ENCODE measurements around the gene CASP14. TPM values are rescaled to one million over a fixed set of nuclear protein-coding genes. Genes with fewer than 3 reads are reported as not detected.

Gene CASP14
- total RNA-seq, 4 donors from 2014 or later = not detected

DNA sequence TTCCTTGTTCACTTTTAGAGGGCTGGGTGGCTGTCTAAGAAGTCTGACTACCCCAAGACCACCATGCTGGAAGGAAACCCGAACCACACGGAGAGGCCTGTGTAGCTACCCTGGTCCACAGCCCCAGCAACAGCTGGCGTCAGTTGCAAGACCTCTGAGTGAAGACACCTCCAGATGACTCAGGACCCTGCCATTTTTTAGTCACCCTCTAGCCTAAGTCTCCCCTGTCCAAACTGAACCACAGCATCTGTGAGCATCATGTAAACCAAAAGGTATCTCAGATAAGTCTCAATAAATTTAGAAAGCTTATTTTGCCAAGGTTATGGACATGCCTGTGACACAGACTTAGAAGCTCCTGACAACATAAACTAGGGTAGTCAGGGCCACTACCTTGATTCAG, 55.8 kb downstream of the CASP14 start:
- intact Hi-C loops (cut with DNase I; ENCODE audit: low total_unique reads) = no loop called here

GRCh38 chr19:15107061-15108010, 58.1 kb downstream of the CASP14 start, which contains the start of gene SYDE1:
SYDE1 (plus strand) TSS chr19:15107401; CDS start chr19:15107434, 33 bp downstream.
- peak within 1 kb of the TSS; percentile 83 to 97 for H3K4me3 ChIP-seq
- H3K9me3 ChIP-seq = peaks cover 0 to 5% of the 10 kb centered on the region in 2 donors
- TF ChIP-seq, protein P1, sequence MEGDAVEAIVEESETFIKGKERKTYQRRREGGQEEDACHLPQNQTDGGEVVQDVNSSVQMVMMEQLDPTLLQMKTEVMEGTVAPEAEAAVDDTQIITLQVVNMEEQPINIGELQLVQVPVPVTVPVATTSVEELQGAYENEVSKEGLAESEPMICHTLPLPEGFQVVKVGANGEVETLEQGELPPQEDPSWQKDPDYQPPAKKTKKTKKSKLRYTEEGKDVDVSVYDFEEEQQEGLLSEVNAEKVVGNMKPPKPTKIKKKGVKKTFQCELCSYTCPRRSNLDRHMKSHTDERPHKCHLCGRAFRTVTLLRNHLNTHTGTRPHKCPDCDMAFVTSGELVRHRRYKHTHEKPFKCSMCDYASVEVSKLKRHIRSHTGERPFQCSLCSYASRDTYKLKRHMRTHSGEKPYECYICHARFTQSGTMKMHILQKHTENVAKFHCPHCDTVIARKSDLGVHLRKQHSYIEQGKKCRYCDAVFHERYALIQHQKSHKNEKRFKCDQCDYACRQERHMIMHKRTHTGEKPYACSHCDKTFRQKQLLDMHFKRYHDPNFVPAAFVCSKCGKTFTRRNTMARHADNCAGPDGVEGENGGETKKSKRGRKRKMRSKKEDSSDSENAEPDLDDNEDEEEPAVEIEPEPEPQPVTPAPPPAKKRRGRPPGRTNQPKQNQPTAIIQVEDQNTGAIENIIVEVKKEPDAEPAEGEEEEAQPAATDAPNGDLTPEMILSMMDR (IDR thresholded peaks at IDR 0.05) = no peak
- TF ChIP-seq POLR2A (IDR thresholded peaks at IDR 0.05) = peak in 1 of 2 donors; percentile 55
- intact Hi-C loops (cut with DNase I; ENCODE audit: low total_unique reads) = no loop called here
- H3K36me3 ChIP-seq = no peaks in the 10 kb centered on the region
- H3K27me3 ChIP-seq = no peaks in the 10 kb centered on the region
- peak within 1 kb of the TSS; percentile 95 to 97 for H3K27ac ChIP-seq
- peak; percentile 59 to 66 for DNase-seq
- H3K4me1 ChIP-seq = peaks cover 0 to 10% of the 10 kb centered on the region in 2 donors

More for the DNA sequence above, 55.8 kb downstream of the CASP14 start:
- peaks cover 0 to 5% of the 10 kb centered on the region in 2 donors for H3K9me3 ChIP-seq
- no peaks in the 10 kb centered on the region for H3K36me3 ChIP-seq
- no peak for DNase-seq
- H3K4me1 ChIP-seq = peaks cover 0 to 10% of the 10 kb centered on the region in 2 donors
- H3K27ac ChIP-seq = no peak overlapping the region
- no peaks in the 10 kb centered on the region for H3K27me3 ChIP-seq
- TF ChIP-seq, protein P1 (IDR thresholded peaks at IDR 0.05) = no peak
- no peak for TF ChIP-seq POLR2A (IDR thresholded peaks at IDR 0.05)
- no peak overlapping the region for H3K4me3 ChIP-seq

Other genes with a start within 250 kb of the CASP14 start
- gene OR7A5, start 214.3 kb upstream of the CASP14 start, total RNA-seq = not detected
- not detected for gene OR7C1, start 214.3 kb upstream of the CASP14 start, total RNA-seq
- not detected for gene OR7A10, start 200.6 kb upstream of the CASP14 start, total RNA-seq
- not detected for gene OR7A17, start 163.3 kb upstream of the CASP14 start, total RNA-seq
- not detected for gene OR7C2, start 108.0 kb upstream of the CASP14 start, total RNA-seq
- under 1 TPM in 1 of 4 donors, not detected in 3; 0.41 TPM for gene SLC1A6, start 69.6 kb upstream of the CASP14 start, total RNA-seq
- not detected for gene OR1I1, start 32.7 kb downstream of the CASP14 start, total RNA-seq
- gene SYDE1, start 57.9 kb downstream of the CASP14 start, total RNA-seq = 10 to 100 TPM; 15.4 to 60.9 (median 22.8) TPM
- 100 to 1,000 TPM in 2 of 4 donors, 10 to 100 TPM in 1, 1 to 10 TPM in 1; 9.4 to 166 (median 96.9) TPM for gene NOTCH3, start 151.5 kb downstream of the CASP14 start, total RNA-seq
- gene EPHX3, start 183.0 kb downstream of the CASP14 start, total RNA-seq = under 1 TPM in 2 of 4 donors, not detected in 2; 0.35 to 0.64 TPM

Data from uterus (tissue), 4 donors.